Astrocyte (in vitro differentiated cells and primary cell): ENCODE data around the gene AK5.

ENCODE experiments used
- CTCF ChIP-seq: IDR thresholded peaks from 2 replicates; pipeline ENCODE4 v1.5.1; 2011; ENCODE audit warnings: low read depth, mild to moderate bottlenecking, inconsistent platforms, low read length, moderate library complexity; ENCODE audit not compliant: insufficient read depth
- EZH2 ChIP-seq: IDR thresholded peaks from 2 replicates; pipeline ENCODE4 v1.6.1; 2012; ENCODE audit warnings: mild to moderate bottlenecking, low read length, inconsistent platforms; ENCODE audit not compliant: insufficient read depth

- TF ChIP-seq CTCF (no peak), EZH2 (no peak)
Observed at GRCh38 chr1:77562596-77563150, 280.9 kb downstream of the AK5 start.
